Right lobe of liver (tissue), 6 donors: ENCODE data around the gene UMOD. TPM values are rescaled to one million over a fixed set of nuclear protein-coding genes. Genes with fewer than 3 reads are reported as not detected.

Experiments used
- ATAC-seq, 4 donors: fragments of 200-7000 bp; cut with Tn5 transposase; one replicate each; pipeline ENCODE4 v1.9.1; 2020; ENCODE audit warnings: mild to moderate bottlenecking in 4 of 4, moderate library complexity in 4 of 4
- DNase-seq, 3 donors: peaks; one replicate each; pipeline ENCODE4 v3.0.0-alpha.2; 2020
- H3K27ac ChIP-seq, 3 donors: fragments of 200-600 bp; one replicate each; pipeline ENCODE4 v1.8.0; 2022
- H3K27me3 ChIP-seq, 2 donors: fragments of 200-600 bp; one replicate each; pipeline ENCODE4 v1.8.0; 2022
- H3K36me3 ChIP-seq, 4 donors: fragments of 200-600 bp; sonication (generic) in 1 of 4; one replicate each; pipeline versions ENCODE4 v1.5.1 to v1.8.0; 2017 to 2022; ENCODE audit warnings: control low read depth in 1 of 4
- H3K4me1 ChIP-seq, 4 donors: fragments of 200-600 bp; sonication (generic) in 1 of 4; one replicate each; pipeline versions ENCODE4 v1.5.1 to v1.8.0; 2017 to 2022; ENCODE audit warnings: control low read depth in 1 of 4
- H3K4me3 ChIP-seq, 3 donors: fragments of 200-600 bp; one replicate each; pipeline ENCODE4 v1.8.0; 2022
- H3K9me3 ChIP-seq, 4 donors: fragments of 200-600 bp; sonication (generic) in 1 of 4; one replicate each; pipeline versions ENCODE4 v1.5.1 to v1.8.0; 2017 to 2022; ENCODE audit warnings: control low read depth in 1 of 4
- POLR2A ChIP-seq: fragments of 450-650 bp; IDR thresholded peaks from one replicate; pipeline ENCODE4 v1.6.1; 2017; ENCODE audit warnings: antibody characterized with exemption, mild to moderate bottlenecking
- WGBS: methylation state at CpG from one replicate; pipeline ENCODE4 v1.1.6; 2018; ENCODE audit warnings: low coverage, low lambda C conversion rate; ENCODE audit not compliant: insufficient coverage; ENCODE audit errors: missing lambda C conversion rate; 5-methylcytosine and 5-hydroxymethylcytosine counted together
- intact Hi-C, 2 donors: fragments of 100-400 bp; cut with DNase I; formaldehyde crosslinking; loops; one replicate each; pipeline versions ENCODE4 v1.11.2 to v1.14.1; 2022
- total RNA-seq, 6 experiments: library from RNA; depleted of rRNA in 2 of 6; stranded (reverse); fragments of >200 nt in 2 of 6; fragmentation: NEBNext Ultra II Directional in 3 of 6; extraction: Animal tissue kit (Norgen Biotek cat#: 25700) in 3 of 6; gene quantifications; one replicate each; pipeline versions ENCODE4 v1.1.0 to v1.2.4, GENCODE V29; 2016 to 2023
- TF ChIP-seq, protein P1 (sequence below), 4 donors: fragments of 200-600 bp in 3 of 4; fragments of 450-650 bp in 1 of 4; IDR thresholded peaks; one replicate each; pipeline versions ENCODE4 v1.5.1 to v1.8.0; 2016 to 2022; ENCODE audit warnings: antibody characterized with exemption in 4 of 4, mild to moderate bottlenecking in 2 of 4
- donor health status: DM: no; HTN: yes; CAD: no.
- donor health status: DM: no; HTN: no; CAD: no.
- donor health status: DM: no; HTN: no; CAD: no.
- donor health status: DM: no; HTN: yes; CAD: no.
- donor health status: DM: no; HTN: yes; CAD: no.

UMOD gene
- total RNA-seq, 6 experiments from 2014 or later: not detected

DNA sequence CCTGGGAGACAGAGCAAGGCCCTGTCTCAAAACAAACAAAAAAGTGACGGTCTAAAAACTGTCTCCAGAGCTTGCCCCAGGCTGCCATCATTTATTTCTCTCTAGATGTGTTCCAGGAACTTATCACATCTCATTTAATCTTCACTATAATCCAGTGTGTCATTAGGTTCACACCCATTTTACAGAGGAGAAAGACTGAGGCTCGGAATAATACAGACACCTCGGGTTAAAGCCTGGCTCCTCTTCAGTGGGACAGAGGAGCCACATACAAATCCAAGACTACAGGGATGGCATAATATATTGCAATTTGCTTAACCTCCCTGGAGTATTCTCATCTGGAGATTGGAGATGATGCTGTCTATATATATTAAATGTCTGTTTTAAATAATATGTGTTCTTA, 46.1 kb upstream of the UMOD start:
- Histone ChIP-seq H3K4me3 (no peak overlapping the region), H3K36me3 (no peaks in the 10 kb centered on the region), H3K4me1 (peaks cover 0 to 21% (median 5%) of the 10 kb centered on the region in 4 donors), H3K27ac (no peak overlapping the region), H3K9me3 (no peaks in the 10 kb centered on the region), H3K27me3 (no peaks in the 10 kb centered on the region)
- intact Hi-C loops: no loop called here
- ATAC-seq (no peak), DNase-seq (no peak)
- TF ChIP-seq, protein P1, sequence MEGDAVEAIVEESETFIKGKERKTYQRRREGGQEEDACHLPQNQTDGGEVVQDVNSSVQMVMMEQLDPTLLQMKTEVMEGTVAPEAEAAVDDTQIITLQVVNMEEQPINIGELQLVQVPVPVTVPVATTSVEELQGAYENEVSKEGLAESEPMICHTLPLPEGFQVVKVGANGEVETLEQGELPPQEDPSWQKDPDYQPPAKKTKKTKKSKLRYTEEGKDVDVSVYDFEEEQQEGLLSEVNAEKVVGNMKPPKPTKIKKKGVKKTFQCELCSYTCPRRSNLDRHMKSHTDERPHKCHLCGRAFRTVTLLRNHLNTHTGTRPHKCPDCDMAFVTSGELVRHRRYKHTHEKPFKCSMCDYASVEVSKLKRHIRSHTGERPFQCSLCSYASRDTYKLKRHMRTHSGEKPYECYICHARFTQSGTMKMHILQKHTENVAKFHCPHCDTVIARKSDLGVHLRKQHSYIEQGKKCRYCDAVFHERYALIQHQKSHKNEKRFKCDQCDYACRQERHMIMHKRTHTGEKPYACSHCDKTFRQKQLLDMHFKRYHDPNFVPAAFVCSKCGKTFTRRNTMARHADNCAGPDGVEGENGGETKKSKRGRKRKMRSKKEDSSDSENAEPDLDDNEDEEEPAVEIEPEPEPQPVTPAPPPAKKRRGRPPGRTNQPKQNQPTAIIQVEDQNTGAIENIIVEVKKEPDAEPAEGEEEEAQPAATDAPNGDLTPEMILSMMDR (IDR thresholded peaks at IDR 0.05): no peak
- no peak for TF ChIP-seq POLR2A
- 82% methylated on average over 3 of the region's 3 CpGs for WGBS

DNA sequence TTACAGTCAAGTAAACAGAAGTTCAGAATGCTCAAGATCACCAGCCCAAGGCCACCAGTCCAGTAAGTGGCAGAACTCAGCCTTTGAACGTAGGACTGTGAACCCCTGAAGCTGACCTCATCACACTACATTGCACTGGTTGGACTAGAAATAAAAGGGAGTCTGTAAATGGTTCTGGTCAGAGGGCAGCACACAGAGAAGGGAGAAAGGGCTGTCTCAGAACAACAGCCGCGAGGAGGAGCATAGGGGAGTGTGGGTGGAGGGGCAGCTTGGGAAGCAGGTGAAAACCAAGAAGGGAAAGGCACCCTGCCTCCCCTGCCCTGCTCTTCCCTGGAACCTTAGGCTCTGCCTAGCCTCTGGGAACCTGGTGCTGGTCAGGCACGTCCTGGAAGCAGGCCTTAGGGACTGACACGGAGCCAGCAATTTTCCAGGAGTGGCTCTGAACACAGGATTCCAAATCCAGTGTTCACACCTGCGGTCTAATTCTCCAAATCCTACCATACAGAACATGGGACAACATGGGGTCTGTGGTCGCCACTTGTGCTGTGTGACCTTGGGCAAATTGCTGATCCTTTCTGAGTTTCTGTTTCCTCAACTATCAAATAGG, 45.1 kb upstream of the UMOD start:
- ATAC-seq (peak in 3 of 4 donors; percentile 14 to 60 (median 18)), DNase-seq (no peak)
- no peaks in the 10 kb centered on the region for H3K27me3 ChIP-seq
- H3K36me3 ChIP-seq: no peaks in the 10 kb centered on the region
- no peak overlapping the region for H3K27ac ChIP-seq
- TF ChIP-seq, protein P1 (IDR thresholded peaks at IDR 0.05): no peak
- no peak for TF ChIP-seq POLR2A
- H3K4me3 ChIP-seq: no peak overlapping the region
- peaks cover 0 to 23% (median 5%) of the 10 kb centered on the region in 4 donors for H3K4me1 ChIP-seq
- H3K9me3 ChIP-seq: no peaks in the 10 kb centered on the region
- 40% methylated on average over 3 of the region's 7 CpGs for WGBS
- intact Hi-C loops: no loop called here

DNA sequence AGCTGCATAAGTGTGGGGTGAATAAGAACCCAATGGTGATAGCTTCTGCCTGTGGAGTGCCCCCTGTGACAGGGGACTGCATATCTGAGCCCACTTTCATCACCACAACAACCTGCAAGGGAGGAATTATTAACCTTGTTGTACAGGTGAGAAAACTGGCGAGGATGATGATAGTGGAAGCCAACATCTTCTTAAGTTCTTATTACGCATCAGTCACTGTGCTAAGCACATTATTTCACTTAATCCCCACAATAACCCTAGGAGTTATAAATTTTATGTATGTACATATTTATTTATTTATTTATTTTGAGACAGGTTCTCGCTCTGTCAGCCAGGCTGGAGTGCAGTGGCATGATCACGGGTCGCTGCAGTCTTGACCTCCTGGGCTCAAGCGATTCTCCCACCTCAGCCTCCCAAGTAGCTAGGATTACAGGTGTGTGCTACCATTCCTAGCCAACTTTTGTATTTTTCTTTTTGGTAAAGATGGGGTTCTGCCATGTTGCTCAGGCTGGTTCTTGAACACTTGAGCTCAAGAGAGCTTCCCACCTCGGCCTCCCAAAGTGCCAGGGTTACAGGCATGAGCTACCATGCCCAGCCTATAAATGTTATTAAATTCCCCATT, 44.4 kb upstream of the UMOD start:
- no peaks in the 10 kb centered on the region for H3K27me3 ChIP-seq
- peaks cover 0 to 23% (median 5%) of the 10 kb centered on the region in 4 donors for H3K4me1 ChIP-seq
- no peak overlapping the region for H3K4me3 ChIP-seq
- TF ChIP-seq, protein P1 (IDR thresholded peaks at IDR 0.05): no peak
- no peak for TF ChIP-seq POLR2A
- ATAC-seq (no peak), DNase-seq (no peak)
- 91% methylated on average over 7 of the region's 7 CpGs for WGBS
- intact Hi-C loops: no loop called here
- H3K9me3 ChIP-seq: no peaks in the 10 kb centered on the region
- H3K36me3 ChIP-seq: no peaks in the 10 kb centered on the region
- no peak overlapping the region for H3K27ac ChIP-seq

DNA sequence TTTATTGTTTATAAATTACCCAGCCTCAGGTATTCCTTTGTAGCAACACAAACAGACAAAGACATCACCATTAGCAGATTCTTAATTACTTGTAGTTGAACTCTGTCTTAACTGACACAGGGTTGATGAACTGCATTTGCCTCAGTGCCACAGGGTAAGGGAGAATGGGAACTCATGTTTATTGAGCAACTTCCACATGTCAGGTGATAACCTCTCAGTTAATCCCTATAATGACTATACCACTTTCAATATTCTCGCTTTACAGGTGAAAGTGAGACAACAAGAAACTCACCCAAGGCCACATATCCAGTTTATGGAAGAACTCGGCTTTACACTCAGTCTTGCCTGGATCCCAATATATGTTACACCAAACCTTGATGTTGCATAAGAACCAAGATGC, 43.4 kb upstream of the UMOD start:
- H3K4me1 ChIP-seq: peaks cover 0 to 23% (median 5%) of the 10 kb centered on the region in 4 donors
- no peaks in the 10 kb centered on the region for H3K9me3 ChIP-seq
- no peak overlapping the region for H3K27ac ChIP-seq
- H3K36me3 ChIP-seq: no peaks in the 10 kb centered on the region
- intact Hi-C loops: no loop called here
- no peak for DNase-seq
- no peak for TF ChIP-seq POLR2A
- TF ChIP-seq, protein P1 (IDR thresholded peaks at IDR 0.05): no peak
- ATAC-seq: no peak
- 94% methylated on average over 2 of the region's 2 CpGs for WGBS
- H3K27me3 ChIP-seq: no peaks in the 10 kb centered on the region
- no peak overlapping the region for H3K4me3 ChIP-seq
